GM12864 (cell line): ENCODE data around the gene SUCLG2.

Experiments used
- DNase-seq: peaks from one replicate; pipeline ENCODE4 v3.0.0-alpha.2; 2011; ENCODE audit warnings: low read depth
- H3K4me3 ChIP-seq: 2 replicates; pipeline ENCODE4 v1.5.1; 2011; ENCODE audit warnings: mild to moderate bottlenecking, low read depth, low read length, control low read depth
- CTCF ChIP-seq: IDR thresholded peaks from 2 replicates; pipeline ENCODE4 v1.5.1; 2011; ENCODE audit warnings: low read depth, mild to moderate bottlenecking, moderate library complexity, low read length, control low read depth, inconsistent platforms; ENCODE audit errors: missing control alignments

The SUCLG2 gene

GRCh38 chr3:67437789-67438188, 216.6 kb downstream of the SUCLG2 start:
- DNase-seq = no peak
- TF ChIP-seq CTCF = no peak
- no peak overlapping the region for H3K4me3 ChIP-seq

GRCh38 chr3:67437090-67437489, 217.3 kb downstream of the SUCLG2 start:
- no peak overlapping the region for H3K4me3 ChIP-seq
- DNase-seq = no peak
- no peak for TF ChIP-seq CTCF

- DNase-seq = no peak
- H3K4me3 ChIP-seq = no peak overlapping the region
- no peak for TF ChIP-seq CTCF
These were observed 221.3 kb downstream of the SUCLG2 start for GRCh38 chr3:67433109-67433508.

GRCh38 chr3:67431887-67432286, 222.5 kb downstream of the SUCLG2 start:
- no peak for DNase-seq
- no peak for TF ChIP-seq CTCF
- no peak overlapping the region for H3K4me3 ChIP-seq

- DNase-seq = no peak
- TF ChIP-seq CTCF = no peak
- H3K4me3 ChIP-seq = no peak overlapping the region
These were observed 230.7 kb downstream of the SUCLG2 start for GRCh38 chr3:67423722-67424121.

- H3K4me3 ChIP-seq = no peak overlapping the region
- no peak for TF ChIP-seq CTCF
- no peak for DNase-seq
These were observed 232.5 kb downstream of the SUCLG2 start for GRCh38 chr3:67421912-67422311.

- no peak for DNase-seq
These were observed 234.6 kb downstream of the SUCLG2 start for GRCh38 chr3:67419779-67420178.

More at GRCh38 chr3:67419779-67420178, 234.6 kb downstream of the SUCLG2 start:
- TF ChIP-seq CTCF = no peak
- H3K4me3 ChIP-seq = no peak overlapping the region
